ENCODE data around the gene MED20.

MED20 gene

DNA sequence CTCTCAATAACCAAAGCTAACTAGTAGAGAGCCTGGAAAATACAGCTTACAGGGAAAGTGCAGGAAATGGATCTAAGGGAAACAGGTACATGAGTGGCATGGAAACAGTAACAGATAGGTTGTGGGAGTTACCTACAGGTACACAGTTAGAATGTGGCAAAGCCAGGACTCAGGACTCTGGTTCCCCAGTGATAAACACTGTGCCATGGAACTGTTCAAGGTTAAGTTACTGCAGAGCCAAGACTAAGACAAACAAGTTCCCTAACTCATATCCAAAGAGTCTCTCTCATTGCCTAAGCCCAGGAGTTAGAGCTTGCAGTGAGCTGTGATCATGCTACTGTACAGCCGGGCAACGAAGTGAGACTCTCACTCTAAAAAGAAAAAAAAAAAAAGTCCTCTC is 6.6 kb downstream of the MED20 start:
- DNase-seq (ENCODE audit: low read depth in 2 of 2): no peak

DNA sequence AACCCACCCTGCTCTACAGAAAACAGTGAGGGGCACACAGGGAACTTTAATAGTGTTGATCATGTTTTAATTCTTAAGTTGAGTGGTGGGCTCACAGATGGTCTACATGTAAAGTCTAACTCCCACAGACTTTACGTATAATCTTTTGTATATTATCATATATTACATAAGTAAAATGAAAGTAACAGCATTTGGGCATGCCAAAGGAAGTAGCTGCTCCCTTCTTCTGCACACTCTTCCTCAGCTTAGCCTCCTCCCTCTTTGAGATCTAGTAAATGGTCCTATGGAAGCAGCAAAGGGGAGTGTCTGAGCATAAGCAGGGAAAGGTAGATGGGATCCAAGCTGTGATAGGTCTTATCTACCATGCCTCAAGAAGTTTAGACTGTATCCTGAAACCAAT is 11.2 kb downstream of the MED20 start:
- no peak for DNase-seq (ENCODE audit: low read depth in 2 of 2)

DNA sequence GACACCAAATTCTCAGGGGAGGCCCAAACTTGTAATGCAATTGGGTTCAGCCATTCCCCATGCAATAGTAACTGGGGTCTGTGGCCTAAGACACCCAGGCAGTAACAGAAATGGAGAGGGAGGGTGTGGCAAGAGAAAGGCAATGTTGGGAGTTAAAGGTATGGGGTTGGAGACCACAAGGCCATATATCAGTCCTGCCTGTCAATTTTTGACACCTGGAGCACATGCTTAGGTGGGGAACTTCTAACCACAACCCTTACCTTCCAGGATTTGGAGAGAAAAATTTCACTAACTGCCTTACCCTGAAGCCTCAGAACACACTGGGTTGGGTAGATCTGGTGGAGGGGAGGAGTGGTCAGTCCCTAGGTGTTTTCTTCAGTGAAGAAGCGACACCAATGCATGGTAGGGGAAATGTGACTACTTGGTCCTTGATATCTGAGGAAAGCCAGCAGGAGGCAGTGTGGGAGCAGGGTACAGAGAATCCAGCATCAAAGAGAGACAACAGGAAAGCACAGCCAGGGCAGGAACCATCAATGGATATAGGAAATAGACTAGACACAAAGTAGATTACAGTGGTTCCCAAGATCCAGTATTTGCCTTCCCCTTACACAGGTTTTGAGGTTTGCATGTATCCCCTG is 18.9 kb downstream of the MED20 start:
- peak; percentile 14 to 22 for DNase-seq (ENCODE audit: low read depth in 2 of 2)

GRCh38 chr6:41900861-41901260 is 20.1 kb downstream of the MED20 start:
- DNase-seq (ENCODE audit: low read depth in 2 of 2): no peak

DNA sequence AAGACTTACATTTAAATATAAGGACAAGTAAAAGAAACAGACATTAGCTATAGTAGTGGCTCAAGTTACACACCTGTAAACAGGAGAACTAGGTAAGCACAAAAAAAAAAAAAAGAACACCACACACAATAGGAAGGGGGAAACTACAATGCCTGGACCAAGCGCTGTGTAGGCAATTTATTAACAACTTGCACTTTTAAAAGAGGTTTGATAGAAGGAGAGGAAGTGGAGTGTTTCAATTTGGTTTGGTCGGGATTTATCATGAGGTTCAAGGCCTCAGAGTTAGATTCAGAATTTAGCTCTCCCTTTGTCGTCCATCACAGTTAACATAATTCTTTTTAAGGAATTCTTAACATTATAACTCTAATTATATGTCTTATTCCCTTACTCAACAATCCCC is 24.7 kb downstream of the MED20 start:
- no peak for DNase-seq (ENCODE audit: low read depth in 2 of 2)

DNA sequence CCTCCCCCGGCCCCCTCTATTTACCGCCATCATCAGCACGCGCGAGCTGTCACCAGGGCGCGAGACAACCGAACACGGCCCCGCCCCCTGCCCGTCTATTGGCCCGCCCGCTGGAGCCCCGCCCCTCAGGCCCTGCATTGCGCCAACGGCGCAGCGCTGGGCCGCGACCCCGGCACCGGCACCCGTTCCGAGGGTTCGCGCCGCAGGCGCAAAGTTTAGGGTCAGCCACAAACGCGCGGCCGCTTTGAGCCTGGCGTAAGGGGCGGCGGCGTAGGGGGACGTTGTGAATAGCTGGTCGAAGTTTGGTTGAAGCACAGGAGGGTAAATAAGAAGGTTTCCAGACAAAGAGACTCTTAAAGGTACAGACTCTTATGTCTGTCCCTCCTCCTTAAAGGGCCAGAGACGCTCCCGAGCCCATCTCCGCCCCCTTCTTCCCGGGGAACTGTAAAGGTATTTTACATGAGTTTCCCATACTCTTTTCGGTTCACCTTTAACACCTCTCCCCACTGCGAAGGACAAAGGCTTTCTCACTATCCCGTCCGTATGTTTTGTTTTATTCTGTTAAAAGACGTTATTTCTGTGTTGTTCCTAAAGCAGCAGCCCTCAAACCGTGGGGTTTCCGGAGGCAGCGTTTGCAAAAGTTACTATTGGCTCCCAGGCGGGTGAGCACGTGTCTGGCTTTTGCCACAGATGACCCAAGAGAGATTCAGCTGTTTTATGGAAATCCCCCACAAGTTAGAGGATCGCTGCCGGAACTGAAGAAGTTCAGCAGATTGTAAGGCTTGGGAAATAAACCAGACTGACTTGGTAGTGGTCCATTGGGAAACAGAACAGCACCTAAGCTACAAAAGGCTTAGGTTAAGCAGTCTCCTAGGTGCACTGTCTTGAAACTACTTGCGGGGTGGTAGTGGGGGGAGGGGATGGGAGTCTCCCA is 25.4 kb downstream of the MED20 start, which contains the start of gene USP49:
Gene USP49 (minus strand): TSS at position 76 of the 934 bp plus-strand sequence. CDS start 88,392 bp downstream, outside the sequence.
- peak; percentile 78 to 90 for DNase-seq (ENCODE audit: low read depth in 2 of 2)

GRCh38 chr6:41894366-41895299 is 26.3 kb downstream of the MED20 start:
- DNase-seq (ENCODE audit: low read depth in 2 of 2): no peak

GRCh38 chr6:41892921-41893564 is 27.9 kb downstream of the MED20 start:
- no peak for DNase-seq (ENCODE audit: low read depth in 2 of 2)

DNA sequence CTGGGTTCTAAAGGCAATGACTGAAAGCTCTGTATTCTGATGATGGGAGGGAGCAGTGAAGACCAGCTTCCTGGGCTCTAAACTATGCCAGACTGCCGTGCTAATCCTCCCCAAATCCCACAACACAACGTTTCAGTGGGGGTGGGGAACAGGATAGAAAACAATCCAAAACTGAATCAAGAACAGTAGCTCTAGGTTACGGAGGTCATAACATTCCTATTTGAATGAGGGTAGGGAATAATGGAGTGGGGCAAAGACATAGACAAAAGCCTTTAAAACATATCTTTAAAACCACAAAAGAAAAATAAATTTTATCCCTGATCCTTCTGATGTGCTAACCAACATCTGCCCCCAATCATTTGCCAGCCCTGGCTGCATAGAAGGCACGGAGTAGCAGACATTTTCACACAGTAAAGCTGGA is 33.6 kb downstream of the MED20 start:
- DNase-seq (ENCODE audit: low read depth in 2 of 2): no peak

- DNase-seq (ENCODE audit: low read depth in 2 of 2): no peak
Measured at GRCh38 chr6:41885930-41886329, 35.0 kb downstream of the MED20 start.

DNA sequence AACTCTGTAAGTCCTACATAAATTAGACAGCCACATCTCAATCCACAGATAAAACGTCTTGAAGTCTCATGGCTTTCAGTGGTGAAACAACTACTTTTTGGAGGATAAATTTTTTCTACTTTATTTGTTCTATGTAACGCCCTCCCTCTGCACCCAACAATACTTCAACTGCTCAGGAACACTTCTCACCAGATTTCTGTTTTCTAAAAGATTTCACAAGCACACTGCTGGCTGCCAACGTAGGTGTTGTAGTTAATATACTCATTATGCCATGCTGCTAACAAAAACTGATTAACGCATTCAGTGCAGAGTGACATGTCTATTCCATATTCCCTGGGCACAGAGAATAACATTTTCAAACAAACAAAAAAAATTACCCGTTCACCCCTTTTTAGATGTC is 36.0 kb downstream of the MED20 start:
- DNase-seq (ENCODE audit: low read depth in 2 of 2): no peak

GRCh38 chr6:41881506-41881905 is 39.4 kb downstream of the MED20 start:
- DNase-seq (ENCODE audit: low read depth in 2 of 2): no peak

DNA sequence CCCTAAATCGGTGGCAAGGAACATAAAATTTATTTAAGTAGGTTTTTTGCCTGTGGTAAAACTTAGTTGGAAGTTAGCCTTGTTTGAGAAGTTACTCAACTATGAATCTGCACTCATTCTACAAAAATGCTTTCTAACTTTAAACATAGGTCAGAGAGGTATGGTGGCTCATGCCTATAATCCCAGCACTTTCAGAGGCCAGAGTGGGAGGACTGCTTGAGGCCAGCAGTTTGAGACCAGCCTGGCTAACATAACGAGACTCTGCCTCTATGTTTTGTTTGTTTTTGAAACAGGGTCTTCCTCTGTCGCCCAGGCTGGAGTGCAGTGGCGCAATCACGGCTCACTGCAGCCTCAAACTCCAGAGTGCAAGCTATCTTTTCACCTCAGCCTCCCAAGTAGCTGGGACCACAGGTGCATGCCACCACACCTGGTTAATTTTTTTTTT is 42.0 kb downstream of the MED20 start:
- no peak for DNase-seq (ENCODE audit: low read depth in 2 of 2)

DNA sequence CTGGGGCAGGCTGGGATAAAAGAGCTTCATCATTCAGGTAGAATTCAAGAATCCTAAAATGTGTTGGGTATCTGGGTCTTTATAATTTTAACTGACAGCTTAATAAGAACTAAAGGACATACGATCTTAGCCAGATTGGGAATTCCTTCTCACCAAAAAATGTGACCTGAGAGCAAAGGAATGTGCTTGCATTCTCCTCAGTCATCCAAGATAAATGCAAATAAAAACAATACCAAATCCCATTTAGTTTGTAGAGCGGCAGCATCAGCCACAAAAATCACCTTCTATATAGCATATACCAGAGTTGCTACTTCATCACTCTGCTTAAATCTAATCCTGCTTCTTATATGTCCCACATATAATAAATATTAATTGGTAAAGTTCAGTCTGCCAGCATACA is 42.7 kb downstream of the MED20 start:
- DNase-seq (ENCODE audit: low read depth in 2 of 2): no peak

DNA sequence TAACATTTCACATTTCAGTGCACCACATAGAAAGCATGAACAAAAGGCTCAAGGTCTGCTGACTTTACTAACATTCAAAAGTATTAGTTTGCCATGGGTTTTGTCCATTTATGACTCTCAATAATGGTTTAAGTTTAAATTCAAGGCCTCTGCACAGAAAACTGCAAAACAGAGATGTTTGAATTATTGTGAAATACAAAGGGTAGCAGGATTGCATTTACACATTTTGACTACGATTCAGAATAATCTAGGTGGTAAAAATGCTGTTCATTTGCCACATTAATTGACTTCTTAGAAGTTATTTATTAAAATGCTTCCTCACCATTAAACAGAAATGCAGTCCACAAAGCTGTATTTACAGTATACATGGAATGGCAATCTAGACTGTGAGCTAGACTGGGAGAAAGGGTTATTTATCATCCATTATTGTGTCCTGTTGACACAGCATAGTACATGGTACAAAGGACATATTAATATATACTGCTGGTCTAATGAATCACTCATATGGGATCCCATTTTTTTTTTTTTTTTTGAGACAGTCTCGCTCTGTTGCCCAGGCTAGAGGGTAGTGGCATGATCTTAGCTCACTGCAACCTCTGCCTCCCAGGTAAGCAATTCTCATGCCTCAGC is 43.8 kb downstream of the MED20 start:
- DNase-seq (ENCODE audit: low read depth in 2 of 2): no peak

GRCh38 chr6:41874741-41875140 is 46.2 kb downstream of the MED20 start:
- no peak for DNase-seq (ENCODE audit: low read depth in 2 of 2)

DNA sequence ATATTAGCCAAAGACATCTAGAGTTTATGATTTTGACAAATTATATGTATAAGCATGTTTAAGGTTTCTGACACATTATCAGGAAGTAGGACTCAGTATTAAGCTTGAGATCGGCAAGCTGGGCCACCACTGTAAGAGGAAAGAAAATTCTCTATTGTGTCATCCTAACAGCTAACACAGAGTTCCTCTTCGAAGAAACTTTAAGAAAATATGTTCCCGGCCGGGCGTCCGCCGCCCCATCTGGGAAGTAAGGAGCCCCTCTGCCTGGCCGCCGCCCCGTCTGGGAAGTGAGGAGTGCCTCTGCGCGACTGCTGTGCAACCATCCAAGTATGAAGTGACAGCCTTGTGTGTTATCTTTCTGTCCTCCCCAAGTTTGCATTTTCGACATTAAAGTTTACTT is 48.8 kb downstream of the MED20 start:
- DNase-seq (ENCODE audit: low read depth in 2 of 2): no peak

DNA sequence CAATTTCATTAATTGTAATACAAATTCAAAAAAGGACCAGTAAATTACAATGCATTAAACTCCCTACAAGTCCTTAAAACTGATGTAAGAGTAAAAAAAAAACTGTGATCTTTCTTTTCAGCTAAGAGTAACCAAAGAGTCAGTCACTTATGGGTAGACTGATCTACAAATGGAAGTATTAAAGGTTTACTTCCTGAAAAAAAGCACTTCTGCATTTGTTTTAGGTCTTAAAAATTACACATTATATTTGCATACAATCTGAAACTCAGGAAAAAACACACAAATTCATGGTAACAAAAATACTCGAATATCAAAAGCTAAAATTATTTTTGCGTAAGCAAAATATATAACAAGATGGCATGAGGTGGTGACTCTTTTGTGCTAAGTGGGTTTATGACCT is 49.2 kb downstream of the MED20 start:
- no peak for DNase-seq (ENCODE audit: low read depth in 2 of 2)

DNA sequence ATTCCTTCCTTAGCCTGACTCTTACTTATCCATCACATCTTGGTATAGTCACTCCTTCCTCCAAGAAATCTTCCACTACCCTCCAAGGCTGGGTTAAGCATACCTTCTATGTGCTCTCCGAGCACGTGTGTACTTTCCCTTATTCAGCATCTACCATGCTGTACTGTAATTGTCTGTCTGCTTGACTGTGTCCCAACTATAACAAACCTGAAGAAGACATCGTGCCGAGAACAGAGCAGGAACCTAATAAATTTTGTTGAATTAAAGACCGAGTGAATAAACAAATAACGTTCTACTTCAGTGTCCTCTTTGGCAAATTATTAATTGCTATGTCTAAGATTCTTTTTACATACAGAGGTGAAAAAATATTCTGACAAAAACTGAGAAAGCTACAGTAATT is 61.6 kb downstream of the MED20 start:
- no peak for DNase-seq (ENCODE audit: low read depth in 2 of 2)

DNA sequence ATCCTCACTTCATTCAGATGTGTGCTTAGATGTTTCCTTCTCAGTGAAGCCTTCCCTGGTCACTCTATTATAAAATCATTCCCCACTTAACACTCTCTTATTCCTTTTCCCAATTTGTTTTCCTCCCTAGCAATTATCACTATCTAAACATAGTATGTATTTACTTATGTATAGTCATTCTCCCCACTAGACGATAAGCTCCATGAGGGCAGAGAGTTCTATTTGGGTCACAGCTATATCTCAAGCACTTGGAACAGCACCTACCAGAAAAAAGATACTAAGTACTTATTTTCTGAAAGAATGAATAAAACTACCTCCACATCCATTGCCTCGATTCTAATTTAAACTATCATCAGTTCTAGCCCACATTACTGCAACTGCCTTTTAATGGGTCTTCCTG is 62.2 kb downstream of the MED20 start:
- no peak for DNase-seq (ENCODE audit: low read depth in 2 of 2)
